Bronchial epithelial cell (primary cell): ENCODE measurements around the gene EPB41L4B. TPM values are rescaled to one million over a fixed set of nuclear protein-coding genes. Genes with fewer than 3 reads are reported as not detected.

Source experiments
- DNase-seq: peaks from one replicate; pipeline ENCODE4 v3.0.0-alpha.2; 2010; ENCODE audit warnings: low read depth
- FAIRE-seq: peaks from 2 replicates; lab custom pipeline; 2011; peaks lifted over from hg19 to GRCh38; lab: Jason Lieb, UNC
- H3K27me3 ChIP-seq: 2 replicates; pipeline ENCODE4 v1.5.1; 2011; ENCODE audit warnings: low read length; ENCODE audit not compliant: control insufficient read depth, insufficient read depth
- H3K36me3 ChIP-seq: 2 replicates; pipeline ENCODE4 v1.5.1; 2011; ENCODE audit warnings: low read length; ENCODE audit not compliant: control insufficient read depth, insufficient read depth
- H3K4me3 ChIP-seq: 2 replicates; pipeline ENCODE4 v1.5.1; 2011; ENCODE audit warnings: mild to moderate bottlenecking, low read depth, low read length, control low read depth
- CTCF ChIP-seq: IDR thresholded peaks from 2 replicates; pipeline ENCODE4 v1.5.1; 2011; ENCODE audit warnings: mild to moderate bottlenecking, moderate library complexity, low read length, control low read depth, inconsistent platforms; ENCODE audit not compliant: insufficient read depth, severe bottlenecking
- total RNA-seq: library from RNA; depleted of rRNA; stranded (reverse); fragments of >200 nt; gene quantifications from 2 replicates; pipeline ENCODE4 v1.2.1, GENCODE V29; 2014

EPB41L4B gene
- total RNA-seq, 1 donor from 2014 or later: 30.3 TPM

GRCh38 chr9:109282302-109282701 lies 38.6 kb downstream of the EPB41L4B start:
- Histone ChIP-seq H3K36me3 (no peaks in the 10 kb centered on the region), H3K27me3 (no peaks in the 10 kb centered on the region), H3K4me3 (no peak overlapping the region)
- FAIRE-seq: no peak
- TF ChIP-seq CTCF: no peak
- no peak for DNase-seq

- H3K27me3 ChIP-seq: no peaks in the 10 kb centered on the region
- FAIRE-seq (no peak), DNase-seq (no peak)
- H3K36me3 ChIP-seq: no peaks in the 10 kb centered on the region
- no peak for TF ChIP-seq CTCF
- no peak overlapping the region for H3K4me3 ChIP-seq
Observed at GRCh38 chr9:109281518-109281917, 39.3 kb downstream of the EPB41L4B start.

GRCh38 chr9:109278848-109279247 lies 42.0 kb downstream of the EPB41L4B start:
- FAIRE-seq (no peak), DNase-seq (no peak)
- no peak for TF ChIP-seq CTCF

GRCh38 chr9:109278216-109278615 lies 42.6 kb downstream of the EPB41L4B start:
- H3K27me3 ChIP-seq: no peaks in the 10 kb centered on the region
- H3K36me3 ChIP-seq: peaks cover 2% of the 10 kb centered on the region
- FAIRE-seq (peak; percentile 18), DNase-seq (no peak)
- no peak for TF ChIP-seq CTCF
- no peak overlapping the region for H3K4me3 ChIP-seq

More at GRCh38 chr9:109278848-109279247, 42.0 kb downstream of the EPB41L4B start:
- H3K36me3 ChIP-seq: peaks cover 2% of the 10 kb centered on the region
- H3K27me3 ChIP-seq: no peaks in the 10 kb centered on the region
- H3K4me3 ChIP-seq: no peak overlapping the region

GRCh38 chr9:109277451-109277850 lies 43.4 kb downstream of the EPB41L4B start:
- TF ChIP-seq CTCF: no peak
- FAIRE-seq (no peak), DNase-seq (no peak)
- Histone ChIP-seq H3K27me3 (no peaks in the 10 kb centered on the region), H3K36me3 (peaks cover 2% of the 10 kb centered on the region), H3K4me3 (no peak overlapping the region)
